ENCODE results near the gene GCG.

Gene GCG

GRCh38 chr2:162152147-162152546 is at the start of gene GCG:
GCG (minus strand) TSS chr2:162152247; CDS start chr2:162149178, 3,069 bp downstream.
- TF ChIP-seq CTCF (IDR thresholded peaks at IDR 0.05; ENCODE audit: low read depth, low read length, missing control alignments): no peak
- no peak for DNase-seq (ENCODE audit: low read depth)
- no peak within 1 kb of the TSS for H3K4me3 ChIP-seq (ENCODE audit: low read depth, low read length)

- H3K4me3 ChIP-seq (ENCODE audit: low read depth, low read length): no peak overlapping the region
- DNase-seq (ENCODE audit: low read depth): no peak
- TF ChIP-seq CTCF (IDR thresholded peaks at IDR 0.05; ENCODE audit: low read depth, low read length, missing control alignments): no peak
These were observed 48.6 kb upstream of the GCG start for GRCh38 chr2:162200636-162201035.

- no peak overlapping the region for H3K4me3 ChIP-seq (ENCODE audit: low read depth, low read length)
- no peak for DNase-seq (ENCODE audit: low read depth)
- no peak for TF ChIP-seq CTCF (IDR thresholded peaks at IDR 0.05; ENCODE audit: low read depth, low read length, missing control alignments)
These were observed 47.9 kb upstream of the GCG start for GRCh38 chr2:162199913-162200312.

GRCh38 chr2:162198239-162198638 is 46.2 kb upstream of the GCG start:
- no peak for DNase-seq (ENCODE audit: low read depth)
- no peak for TF ChIP-seq CTCF (IDR thresholded peaks at IDR 0.05; ENCODE audit: low read depth, low read length, missing control alignments)

GRCh38 chr2:162197069-162197825 is 45.2 kb upstream of the GCG start:
- no peak for DNase-seq (ENCODE audit: low read depth)
- no peak overlapping the region for H3K4me3 ChIP-seq (ENCODE audit: low read depth, low read length)
- no peak for TF ChIP-seq CTCF (IDR thresholded peaks at IDR 0.05; ENCODE audit: low read depth, low read length, missing control alignments)

More at GRCh38 chr2:162198239-162198638, 46.2 kb upstream of the GCG start:
- no peak overlapping the region for H3K4me3 ChIP-seq (ENCODE audit: low read depth, low read length)

- no peak for TF ChIP-seq CTCF (IDR thresholded peaks at IDR 0.05; ENCODE audit: low read depth, low read length, missing control alignments)
- no peak for DNase-seq (ENCODE audit: low read depth)
- no peak overlapping the region for H3K4me3 ChIP-seq (ENCODE audit: low read depth, low read length)
These were observed 44.6 kb upstream of the GCG start for GRCh38 chr2:162196638-162197037.

GRCh38 chr2:162188451-162188850 is 36.4 kb upstream of the GCG start:
- H3K4me3 ChIP-seq (ENCODE audit: low read depth, low read length): no peak overlapping the region
- no peak for TF ChIP-seq CTCF (IDR thresholded peaks at IDR 0.05; ENCODE audit: low read depth, low read length, missing control alignments)
- DNase-seq (ENCODE audit: low read depth): no peak
